Astrocyte of the cerebellum (primary cell): Measurements from ENCODE around the gene WWTR1.

ENCODE experiments used
- DNase-seq: peaks from one replicate; pipeline ENCODE4 v3.0.0-alpha.2; 2011; ENCODE audit warnings: low read depth
- H3K4me3 ChIP-seq: 2 replicates; pipeline ENCODE4 v1.5.1; 2011; ENCODE audit warnings: mild to moderate bottlenecking, low read depth, low read length, moderate library complexity
- CTCF ChIP-seq: IDR thresholded peaks from 2 replicates; pipeline ENCODE4 v1.5.1; 2012; ENCODE audit warnings: low read length, low read depth, moderate library complexity, mild to moderate bottlenecking; ENCODE audit errors: missing control alignments
- in situ Hi-C: cut with HindIII; loops from 2 replicates; pipeline ENCODE4 v1.10.0; 2017; ENCODE audit warnings: low sequenced_read_pairs

The WWTR1 gene

GRCh38 chr3:149628957-149629670 is 28.7 kb downstream of the WWTR1 start:
- no peak for DNase-seq
- in situ Hi-C loops = no loop called here
- no peak overlapping the region for H3K4me3 ChIP-seq
- TF ChIP-seq CTCF = no peak

- TF ChIP-seq CTCF = no peak
- H3K4me3 ChIP-seq = no peak overlapping the region
- in situ Hi-C loops = no loop called here
- DNase-seq = no peak
Measured at GRCh38 chr3:149626671-149627070, 31.2 kb downstream of the WWTR1 start.

- in situ Hi-C loops = no loop called here
- no peak for DNase-seq
- H3K4me3 ChIP-seq = no peak overlapping the region
- TF ChIP-seq CTCF = no peak
Measured at GRCh38 chr3:149625795-149626194, 32.0 kb downstream of the WWTR1 start.

GRCh38 chr3:149623824-149624223 is 34.0 kb downstream of the WWTR1 start:
- DNase-seq = no peak
- in situ Hi-C loops = no loop called here
- no peak for TF ChIP-seq CTCF
- no peak overlapping the region for H3K4me3 ChIP-seq

GRCh38 chr3:149621218-149622005 is 36.4 kb downstream of the WWTR1 start:
- no peak overlapping the region for H3K4me3 ChIP-seq
- DNase-seq = peak; percentile 92
- TF ChIP-seq CTCF = no peak
- in situ Hi-C loops = no loop called here

- H3K4me3 ChIP-seq = no peak overlapping the region
- in situ Hi-C loops = no loop called here
- no peak for DNase-seq
- no peak for TF ChIP-seq CTCF
Measured at GRCh38 chr3:149620291-149621020, 37.4 kb downstream of the WWTR1 start.
